BLaER1 (cell line): ENCODE data around the gene LTO1.

Source experiments
- H3K27ac ChIP-seq: shearing (Covaris generic); formaldehyde crosslinking; 2 replicates; pipeline ENCODE4 v1.8.1; 2022
- H3K27me3 ChIP-seq: shearing (Covaris generic); formaldehyde crosslinking; 2 replicates; pipeline ENCODE4 v1.8.1; 2022
- H3K36me3 ChIP-seq: shearing (Covaris generic); formaldehyde crosslinking; 2 replicates; pipeline ENCODE4 v1.8.1; 2022
- H3K4me1 ChIP-seq: shearing (Covaris generic); formaldehyde crosslinking; 2 replicates; pipeline ENCODE4 v1.8.1; 2022
- H3K4me2 ChIP-seq: shearing (Covaris generic); formaldehyde crosslinking; 2 replicates; pipeline ENCODE4 v1.8.1; 2022
- H3K4me3 ChIP-seq: shearing (Covaris generic); formaldehyde crosslinking; 2 replicates; pipeline ENCODE4 v1.8.1; 2022
- H3K9ac ChIP-seq: shearing (Covaris generic); formaldehyde crosslinking; 2 replicates; pipeline ENCODE4 v1.8.1; 2022
- H3K9me3 ChIP-seq: shearing (Covaris generic); formaldehyde crosslinking; 2 replicates; pipeline ENCODE4 v1.8.1; 2022
- H4K20me1 ChIP-seq: shearing (Covaris generic); formaldehyde crosslinking; 2 replicates; pipeline ENCODE4 v1.8.1; 2022
- Cebpa-rat ChIP-seq: shearing (Covaris generic); IDR thresholded peaks from 2 replicates; pipeline ENCODE4 v1.8.1; 2022

LTO1 gene

DNA sequence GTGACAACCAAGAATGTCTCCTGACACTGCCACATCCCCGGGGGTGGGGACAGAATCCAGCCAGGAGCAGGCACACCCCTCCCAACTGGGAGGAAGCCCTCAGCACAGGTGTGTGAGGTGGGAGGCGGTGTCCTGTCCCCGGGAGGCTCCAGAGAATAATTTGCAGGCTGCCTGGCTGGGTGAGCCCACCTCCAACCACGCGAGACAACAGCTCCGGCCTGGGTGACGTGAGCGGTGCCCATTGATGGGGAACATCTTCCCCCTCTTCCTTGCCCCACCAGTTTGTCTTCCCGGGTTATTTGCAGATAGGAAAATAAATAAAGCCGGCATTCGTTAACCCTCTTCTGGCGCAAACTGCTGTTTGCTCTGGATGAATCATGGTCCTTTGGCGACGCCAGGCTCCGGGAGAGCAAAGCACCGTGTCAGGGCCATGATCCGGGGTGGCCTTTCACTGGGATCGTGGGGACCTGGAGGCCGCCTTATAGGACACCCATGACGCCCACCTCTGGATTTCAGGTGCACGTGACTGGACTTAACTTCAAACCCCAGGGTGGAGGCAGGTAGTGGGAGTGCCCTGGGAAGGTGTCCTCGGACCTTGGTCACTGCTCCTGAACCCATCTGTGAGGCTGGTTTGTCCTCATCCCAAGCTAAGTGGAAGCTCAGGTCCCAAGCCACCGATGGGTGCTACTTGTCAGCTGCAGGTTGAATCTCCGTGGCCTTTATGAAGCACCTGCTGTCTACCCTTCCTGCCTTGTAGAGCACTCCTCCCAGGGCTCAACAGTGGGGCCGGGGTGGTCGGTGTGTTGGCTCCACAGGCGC, 20.3 kb downstream of the LTO1 start:
- H3K27me3 ChIP-seq, result no peaks in the 10 kb centered on the region
- no peaks in the 10 kb centered on the region for H3K9me3 ChIP-seq
- TF ChIP-seq Cebpa-rat, result no peak
- no peak overlapping the region for H3K9ac ChIP-seq
- no peak overlapping the region for H3K4me3 ChIP-seq
- no peaks in the 10 kb centered on the region for H3K36me3 ChIP-seq
- H4K20me1 ChIP-seq, result no peaks in the 10 kb centered on the region
- no peak overlapping the region for H3K27ac ChIP-seq
- peaks cover 11% of the 10 kb centered on the region for H3K4me1 ChIP-seq
- H3K4me2 ChIP-seq, result no peak overlapping the region

DNA sequence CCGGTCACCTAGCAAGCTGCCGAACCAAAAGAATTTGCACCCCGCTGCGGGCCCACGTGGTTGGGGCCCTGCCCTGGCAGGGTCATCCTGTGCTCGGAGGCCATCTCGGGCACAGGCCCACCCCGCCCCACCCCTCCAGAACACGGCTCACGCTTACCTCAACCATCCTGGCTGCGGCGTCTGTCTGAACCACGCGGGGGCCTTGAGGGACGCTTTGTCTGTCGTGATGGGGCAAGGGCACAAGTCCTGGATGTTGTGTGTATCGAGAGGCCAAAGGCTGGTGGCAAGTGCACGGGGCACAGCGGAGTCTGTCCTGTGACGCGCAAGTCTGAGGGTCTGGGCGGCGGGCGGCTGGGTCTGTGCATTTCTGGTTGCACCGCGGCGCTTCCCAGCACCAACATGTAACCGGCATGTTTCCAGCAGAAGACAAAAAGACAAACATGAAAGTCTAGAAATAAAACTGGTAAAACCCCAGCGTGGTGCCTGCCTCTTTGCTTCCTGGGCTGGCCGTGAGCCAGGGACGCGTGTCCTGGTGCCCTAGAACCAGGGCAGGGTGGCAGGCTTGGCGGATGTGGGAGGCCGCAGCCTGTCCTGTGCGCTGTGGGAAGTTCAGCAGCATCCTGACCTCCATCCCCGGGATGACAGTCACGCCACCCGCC, 21.0 kb downstream of the LTO1 start:
- Histone ChIP-seq H3K36me3 (no peaks in the 10 kb centered on the region), H3K4me1 (peaks cover 14% of the 10 kb centered on the region), H4K20me1 (no peaks in the 10 kb centered on the region), H3K27me3 (no peaks in the 10 kb centered on the region), H3K9me3 (no peaks in the 10 kb centered on the region), H3K9ac (no peak overlapping the region), H3K4me2 (no peak overlapping the region), H3K4me3 (no peak overlapping the region), H3K27ac (no peak overlapping the region)
- TF ChIP-seq Cebpa-rat, result no peak

DNA sequence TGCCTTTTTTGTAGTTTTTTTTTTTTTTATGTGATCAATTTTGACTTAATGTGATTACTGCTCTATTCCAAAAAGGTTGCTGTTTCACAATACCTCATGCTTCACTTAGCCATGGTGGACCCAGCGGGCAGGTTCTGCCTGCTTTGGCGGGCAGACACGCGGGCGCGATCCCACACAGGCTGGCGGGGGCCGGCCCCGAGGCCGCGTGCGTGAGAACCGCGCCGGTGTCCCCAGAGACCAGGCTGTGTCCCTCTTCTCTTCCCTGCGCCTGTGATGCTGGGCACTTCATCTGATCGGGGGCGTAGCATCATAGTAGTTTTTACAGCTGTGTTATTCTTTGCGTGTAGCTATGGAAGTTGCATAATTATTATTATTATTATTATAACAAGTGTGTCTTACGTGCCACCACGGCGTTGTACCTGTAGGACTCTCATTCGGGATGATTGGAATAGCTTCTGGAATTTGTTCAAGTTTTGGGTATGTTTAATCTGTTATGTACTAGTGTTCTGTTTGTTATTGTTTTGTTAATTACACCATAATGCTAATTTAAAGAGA, 21.7 kb downstream of the LTO1 start:
- peaks cover 20% of the 10 kb centered on the region for H3K4me1 ChIP-seq
- H3K27me3 ChIP-seq, result no peaks in the 10 kb centered on the region
- H3K9me3 ChIP-seq, result no peaks in the 10 kb centered on the region
- H3K36me3 ChIP-seq, result no peaks in the 10 kb centered on the region
- H3K4me3 ChIP-seq, result no peak overlapping the region
- H4K20me1 ChIP-seq, result no peaks in the 10 kb centered on the region
- H3K4me2 ChIP-seq, result no peak overlapping the region
- H3K9ac ChIP-seq, result no peak overlapping the region
- no peak overlapping the region for H3K27ac ChIP-seq
- TF ChIP-seq Cebpa-rat, result no peak

DNA sequence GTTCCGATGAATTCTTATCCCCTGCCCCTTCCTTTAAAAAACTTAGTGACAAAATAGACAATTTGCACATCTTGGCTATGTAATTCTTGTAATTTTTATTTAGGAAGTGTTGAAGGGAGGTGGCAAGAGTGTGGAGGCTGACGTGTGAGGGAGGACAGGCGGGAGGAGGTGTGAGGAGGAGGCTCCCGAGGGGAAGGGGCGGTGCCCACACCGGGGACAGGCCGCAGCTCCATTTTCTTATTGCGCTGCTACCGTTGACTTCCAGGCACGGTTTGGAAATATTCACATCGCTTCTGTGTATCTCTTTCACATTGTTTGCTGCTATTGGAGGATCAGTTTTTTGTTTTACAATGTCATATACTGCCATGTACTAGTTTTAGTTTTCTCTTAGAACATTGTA, 22.2 kb downstream of the LTO1 start:
- Histone ChIP-seq H4K20me1 (no peaks in the 10 kb centered on the region), H3K9ac (no peak overlapping the region)

DNA sequence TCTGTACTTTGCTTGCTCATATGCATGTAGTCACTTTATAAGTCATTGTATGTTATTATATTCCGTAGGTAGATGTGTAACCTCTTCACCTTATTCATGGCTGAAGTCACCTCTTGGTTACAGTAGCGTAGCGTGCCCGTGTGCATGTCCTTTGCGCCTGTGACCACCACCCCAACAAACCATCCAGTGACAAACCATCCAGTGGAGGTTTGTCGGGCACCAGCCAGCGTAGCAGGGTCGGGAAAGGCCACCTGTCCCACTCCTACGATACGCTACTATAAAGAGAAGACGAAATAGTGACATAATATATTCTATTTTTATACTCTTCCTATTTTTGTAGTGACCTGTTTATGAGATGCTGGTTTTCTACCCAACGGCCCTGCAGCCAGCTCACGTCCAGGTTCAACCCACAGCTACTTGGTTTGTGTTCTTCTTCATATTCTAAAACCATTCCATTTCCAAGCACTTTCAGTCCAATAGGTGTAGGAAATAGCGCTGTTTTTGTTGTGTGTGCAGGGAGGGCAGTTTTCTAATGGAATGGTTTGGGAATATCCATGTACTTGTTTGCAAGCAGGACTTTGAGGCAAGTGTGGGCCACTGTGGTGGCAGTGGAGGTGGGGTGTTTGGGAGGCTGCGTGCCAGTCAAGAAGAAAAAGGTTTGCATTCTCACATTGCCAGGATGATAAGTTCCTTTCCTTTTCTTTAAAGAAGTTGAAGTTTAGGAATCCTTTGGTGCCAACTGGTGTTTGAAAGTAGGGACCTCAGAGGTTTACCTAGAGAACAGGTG, 23.1 kb downstream of the LTO1 start:
- Histone ChIP-seq H3K4me1 (peaks cover 34% of the 10 kb centered on the region), H3K4me2 (no peak overlapping the region), H3K27ac (no peak overlapping the region), H3K27me3 (no peaks in the 10 kb centered on the region), H3K9me3 (no peaks in the 10 kb centered on the region), H4K20me1 (no peaks in the 10 kb centered on the region), H3K9ac (no peak overlapping the region), H3K4me3 (no peak overlapping the region), H3K36me3 (no peaks in the 10 kb centered on the region)
- TF ChIP-seq Cebpa-rat, result no peak

More for the DNA sequence above, 22.2 kb downstream of the LTO1 start:
- Histone ChIP-seq H3K27ac (no peak overlapping the region), H3K9me3 (no peaks in the 10 kb centered on the region), H3K36me3 (no peaks in the 10 kb centered on the region), H3K4me1 (peaks cover 25% of the 10 kb centered on the region), H3K4me3 (no peak overlapping the region), H3K4me2 (no peak overlapping the region), H3K27me3 (no peaks in the 10 kb centered on the region)
- TF ChIP-seq Cebpa-rat, result no peak

DNA sequence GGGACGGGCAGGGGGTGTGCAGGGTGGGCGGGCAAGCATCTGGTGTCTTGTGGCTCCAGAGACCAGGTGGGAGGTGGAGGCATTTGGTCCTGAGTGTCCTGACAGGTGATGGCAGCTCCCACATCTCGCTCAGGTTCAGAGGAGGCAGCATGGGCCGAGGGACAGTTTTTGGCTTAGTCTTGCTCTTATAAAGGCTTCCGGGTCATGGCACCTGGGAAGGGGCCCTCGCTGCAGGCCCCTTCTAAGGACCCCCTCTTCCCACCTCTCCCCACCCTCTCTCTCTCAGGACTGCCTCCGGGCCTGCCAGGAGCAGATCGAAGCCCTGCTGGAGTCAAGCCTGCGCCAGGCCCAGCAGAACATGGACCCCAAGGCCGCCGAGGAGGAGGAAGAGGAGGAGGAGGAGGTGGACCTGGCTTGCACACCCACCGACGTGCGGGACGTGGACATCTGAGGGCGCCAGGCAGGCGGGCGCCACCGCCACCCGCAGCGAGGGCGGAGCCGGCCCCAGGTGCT, 24.3 kb downstream of the LTO1 start:
- H3K4me3 ChIP-seq, result no peak overlapping the region
- H3K27ac ChIP-seq, result no peak overlapping the region
- H3K27me3 ChIP-seq, result no peaks in the 10 kb centered on the region
- no peaks in the 10 kb centered on the region for H3K36me3 ChIP-seq
- peaks cover 34% of the 10 kb centered on the region for H3K4me1 ChIP-seq
- TF ChIP-seq Cebpa-rat, result no peak
- H3K9ac ChIP-seq, result no peak overlapping the region
- no peak overlapping the region for H3K4me2 ChIP-seq
- H3K9me3 ChIP-seq, result no peaks in the 10 kb centered on the region
- H4K20me1 ChIP-seq, result no peaks in the 10 kb centered on the region

DNA sequence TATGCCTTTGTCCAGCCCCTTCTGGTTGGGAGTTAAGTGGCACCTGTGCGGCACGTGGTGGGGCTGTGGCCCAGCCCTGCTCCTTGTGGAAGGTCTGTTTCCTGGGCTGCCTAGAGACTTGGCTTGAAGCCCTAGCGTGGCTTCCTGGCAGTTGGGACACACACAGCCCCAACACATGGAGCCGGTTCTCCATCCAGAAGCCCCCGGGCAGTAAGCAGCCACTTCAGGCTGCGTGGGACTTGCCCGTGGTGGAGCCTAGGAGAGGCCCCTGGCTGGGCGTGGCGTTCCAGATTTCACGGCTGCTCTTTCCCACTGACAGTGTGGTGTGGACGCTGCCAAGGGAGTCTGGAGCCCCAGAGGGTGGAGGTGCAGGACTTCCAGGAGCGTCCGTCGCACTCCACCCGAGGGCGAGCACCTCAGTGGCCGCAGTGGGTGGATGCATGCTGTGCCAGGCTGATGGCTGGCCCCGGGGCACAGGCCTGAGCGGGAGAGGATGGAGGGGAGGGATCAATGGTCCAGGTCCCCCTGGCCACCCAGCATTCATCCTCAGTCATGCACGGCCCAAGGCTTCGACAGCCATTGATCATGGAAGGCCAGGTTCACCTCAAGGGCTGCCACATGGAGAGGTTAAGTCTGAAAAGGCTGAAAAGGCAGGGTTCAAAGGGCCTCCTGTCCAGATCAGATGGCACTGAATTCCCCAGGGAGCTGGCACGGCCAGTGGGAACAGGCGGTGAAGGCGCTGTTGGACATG, 24.9 kb downstream of the LTO1 start:
- Histone ChIP-seq H4K20me1 (no peaks in the 10 kb centered on the region), H3K27me3 (no peaks in the 10 kb centered on the region), H3K4me3 (no peak overlapping the region), H3K4me2 (peak overlapping the region; percentile 26; the same call in 1 of the 2 replicates), H3K36me3 (no peaks in the 10 kb centered on the region), H3K27ac (no peak overlapping the region; the same call in 1 of the 2 replicates), H3K4me1 (peaks cover 34% of the 10 kb centered on the region), H3K9ac (no peak overlapping the region), H3K9me3 (no peaks in the 10 kb centered on the region)
- no peak for TF ChIP-seq Cebpa-rat

DNA sequence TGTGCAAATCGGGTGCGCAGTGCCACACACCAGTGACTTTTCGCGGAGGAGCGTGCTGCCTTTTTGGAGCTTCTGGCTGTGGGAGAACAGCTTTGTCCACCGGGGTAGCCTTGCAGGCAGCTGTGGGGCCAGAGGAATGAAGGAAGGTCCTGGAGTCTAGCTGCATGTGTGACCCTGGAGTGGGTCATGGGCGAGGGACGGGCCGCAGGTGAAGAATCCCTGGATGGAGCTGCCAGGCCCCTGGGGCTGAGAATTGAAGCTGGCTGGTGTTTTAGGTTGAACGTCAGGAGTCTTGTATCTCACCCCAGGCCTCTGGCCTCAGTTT, 25.6 kb downstream of the LTO1 start:
- TF ChIP-seq Cebpa-rat, result no peak

More for the DNA sequence above, 25.6 kb downstream of the LTO1 start:
- H3K27ac ChIP-seq, result no peak overlapping the region
- H4K20me1 ChIP-seq, result no peaks in the 10 kb centered on the region
- no peaks in the 10 kb centered on the region for H3K36me3 ChIP-seq
- peaks cover 31% of the 10 kb centered on the region for H3K4me1 ChIP-seq
- H3K9me3 ChIP-seq, result no peaks in the 10 kb centered on the region
- H3K4me2 ChIP-seq, result peak overlapping the region; percentile 26; the same call in 1 of the 2 replicates
- no peak overlapping the region for H3K4me3 ChIP-seq
- H3K27me3 ChIP-seq, result no peaks in the 10 kb centered on the region
- no peak overlapping the region for H3K9ac ChIP-seq
